Activated CD8-positive, alpha-beta memory T cell treated with anti-CD3 and anti-CD28 coated beads, Interleukin-2, amount 50 U/mL, for 4 hours (primary cell): ENCODE measurements around the gene SEMA4B.
"Not testable (repeated sequence)": the region's sequence is repeated elsewhere in the genome, so short reads cannot be mapped to it uniquely, and the experiment has no call there.

Experiments used
- DNase-seq: peaks from one replicate; pipeline ENCODE4 v3.0.0-alpha.2; 2020

SEMA4B gene, protein sequence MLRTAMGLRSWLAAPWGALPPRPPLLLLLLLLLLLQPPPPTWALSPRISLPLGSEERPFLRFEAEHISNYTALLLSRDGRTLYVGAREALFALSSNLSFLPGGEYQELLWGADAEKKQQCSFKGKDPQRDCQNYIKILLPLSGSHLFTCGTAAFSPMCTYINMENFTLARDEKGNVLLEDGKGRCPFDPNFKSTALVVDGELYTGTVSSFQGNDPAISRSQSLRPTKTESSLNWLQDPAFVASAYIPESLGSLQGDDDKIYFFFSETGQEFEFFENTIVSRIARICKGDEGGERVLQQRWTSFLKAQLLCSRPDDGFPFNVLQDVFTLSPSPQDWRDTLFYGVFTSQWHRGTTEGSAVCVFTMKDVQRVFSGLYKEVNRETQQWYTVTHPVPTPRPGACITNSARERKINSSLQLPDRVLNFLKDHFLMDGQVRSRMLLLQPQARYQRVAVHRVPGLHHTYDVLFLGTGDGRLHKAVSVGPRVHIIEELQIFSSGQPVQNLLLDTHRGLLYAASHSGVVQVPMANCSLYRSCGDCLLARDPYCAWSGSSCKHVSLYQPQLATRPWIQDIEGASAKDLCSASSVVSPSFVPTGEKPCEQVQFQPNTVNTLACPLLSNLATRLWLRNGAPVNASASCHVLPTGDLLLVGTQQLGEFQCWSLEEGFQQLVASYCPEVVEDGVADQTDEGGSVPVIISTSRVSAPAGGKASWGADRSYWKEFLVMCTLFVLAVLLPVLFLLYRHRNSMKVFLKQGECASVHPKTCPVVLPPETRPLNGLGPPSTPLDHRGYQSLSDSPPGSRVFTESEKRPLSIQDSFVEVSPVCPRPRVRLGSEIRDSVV

DNA sequence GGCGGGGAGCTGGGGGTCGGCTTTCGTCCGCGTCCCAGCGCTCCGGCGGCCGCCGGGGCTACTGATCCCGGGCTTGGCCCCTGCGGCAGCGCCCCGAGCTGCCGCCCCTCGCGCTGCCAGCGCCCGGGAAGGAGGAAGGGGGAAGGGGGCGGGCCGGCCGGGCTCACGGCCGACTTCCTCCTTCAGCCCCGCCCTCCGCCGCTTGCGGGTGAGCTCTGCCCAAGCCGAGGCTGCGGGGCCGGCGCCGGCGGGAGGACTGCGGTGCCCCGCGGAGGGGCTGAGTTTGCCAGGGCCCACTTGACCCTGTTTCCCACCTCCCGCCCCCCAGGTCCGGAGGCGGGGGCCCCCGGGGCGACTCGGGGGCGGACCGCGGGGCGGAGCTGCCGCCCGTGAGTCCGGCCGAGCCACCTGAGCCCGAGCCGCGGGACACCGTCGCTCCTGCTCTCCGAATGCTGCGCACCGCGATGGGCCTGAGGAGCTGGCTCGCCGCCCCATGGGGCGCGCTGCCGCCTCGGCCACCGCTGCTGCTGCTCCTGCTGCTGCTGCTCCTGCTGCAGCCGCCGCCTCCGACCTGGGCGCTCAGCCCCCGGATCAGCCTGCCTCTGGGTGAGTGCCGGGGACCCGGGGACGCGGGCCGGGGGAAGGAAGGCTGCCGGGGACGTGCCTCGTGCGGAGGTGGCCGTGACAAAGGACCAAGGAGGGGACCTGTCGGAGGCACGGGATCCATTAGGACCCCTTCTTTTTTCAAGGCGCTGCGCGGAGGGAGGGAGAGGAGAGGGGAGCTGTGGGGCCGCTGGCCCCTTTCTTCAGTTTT lies at the start of gene SEMA4B:
Gene SEMA4B, plus strand, starts transcription at position 201 of the 814 bp plus-strand sequence. Its CDS starts 249 bp downstream, at position 450.
- DNase-seq: peak; percentile 69

DNA sequence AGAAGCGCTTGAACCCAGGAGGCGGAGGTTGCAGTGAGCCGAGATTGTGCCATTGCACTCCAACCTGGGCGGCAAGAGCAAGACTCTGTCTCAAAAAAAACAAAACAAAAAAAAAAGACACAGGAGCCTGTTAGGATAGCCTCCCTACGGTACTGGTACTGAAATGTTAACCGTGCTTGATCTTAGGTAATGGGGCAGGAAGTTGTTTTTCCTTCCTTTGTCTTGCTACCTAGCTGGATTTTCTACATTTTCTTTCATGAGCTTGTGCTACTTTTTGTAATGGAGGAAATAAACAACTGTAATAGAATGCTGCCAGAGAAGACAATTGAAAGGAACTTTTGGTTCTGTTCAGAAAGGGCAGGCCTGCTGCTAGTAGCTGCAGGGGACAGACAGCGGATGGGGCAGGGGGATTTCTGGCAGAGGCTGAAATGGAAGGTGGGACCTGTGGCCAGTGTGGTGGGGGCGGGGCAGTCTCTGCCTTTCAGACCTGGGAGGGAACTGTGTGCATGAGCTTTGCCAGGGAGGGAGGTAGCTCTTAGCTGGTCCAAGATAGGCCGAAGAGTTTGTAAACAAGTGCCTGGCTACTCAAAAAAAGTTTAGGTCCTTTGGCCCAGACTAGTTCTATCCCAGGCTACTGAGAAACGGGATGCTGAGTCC lies 49.0 kb upstream of the SEMA4B start:
- no peak for DNase-seq

- DNase-seq: no peak
Measured at GRCh38 chr15:90153658-90154057, 47.5 kb upstream of the SEMA4B start.

- no peak for DNase-seq
Measured at GRCh38 chr15:90154246-90154645, 46.9 kb upstream of the SEMA4B start.

GRCh38 chr15:90154861-90155626 lies 46.1 kb upstream of the SEMA4B start:
- DNase-seq: no peak

- no peak for DNase-seq
Measured at GRCh38 chr15:90159213-90159612, 41.9 kb upstream of the SEMA4B start.

DNA sequence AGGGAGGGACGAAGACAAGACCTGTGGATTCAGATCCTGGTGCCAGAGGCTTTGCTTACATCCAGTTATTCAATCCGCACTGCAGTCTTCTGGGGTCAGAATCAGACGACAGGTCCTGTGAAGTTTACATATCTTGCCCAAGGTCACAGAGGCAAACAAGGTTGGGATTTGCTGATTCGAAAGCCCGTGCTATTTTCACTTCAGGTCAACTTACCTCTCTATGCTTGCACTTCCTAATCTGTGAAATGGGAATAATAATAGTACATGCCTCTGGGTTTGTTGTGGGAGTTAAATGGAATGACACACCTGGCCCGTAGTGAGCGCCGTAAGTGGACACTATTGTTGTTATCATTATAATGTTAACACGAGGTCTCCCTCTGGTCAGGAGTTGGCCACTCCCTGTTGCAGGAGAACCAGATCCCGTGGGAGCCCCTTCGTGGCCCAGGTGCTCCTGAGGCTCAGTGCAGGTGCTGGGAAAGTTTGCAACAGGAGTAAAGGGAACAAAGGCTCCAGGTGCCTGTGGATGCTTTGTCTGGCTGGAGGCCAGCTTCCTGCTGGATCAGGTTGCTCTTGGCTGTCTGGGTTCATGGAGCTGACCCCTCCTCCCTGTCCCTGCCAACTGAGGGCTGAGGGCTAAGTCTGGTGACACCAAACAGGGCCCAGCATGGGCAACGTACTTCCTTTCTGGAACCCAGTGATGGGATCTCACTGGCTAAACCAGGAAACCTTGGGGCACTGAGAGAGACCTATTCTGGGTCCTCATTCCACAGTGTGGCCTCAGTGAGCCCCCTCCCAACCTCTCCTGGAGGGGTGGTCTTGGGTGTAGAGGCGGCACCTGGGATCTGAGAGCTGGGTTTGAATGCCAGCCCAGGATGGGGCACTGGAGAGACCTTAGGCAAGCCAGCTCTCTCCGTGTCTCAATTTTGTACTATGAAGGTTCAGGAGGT lies 40.1 kb upstream of the SEMA4B start:
- DNase-seq: no peak

GRCh38 chr15:90161950-90162361 lies 39.2 kb upstream of the SEMA4B start:
- DNase-seq: no peak

GRCh38 chr15:90162956-90163355 lies 38.2 kb upstream of the SEMA4B start:
- no peak for DNase-seq

GRCh38 chr15:90164239-90164638 lies 36.9 kb upstream of the SEMA4B start:
- not testable (repeated sequence) for DNase-seq

- no peak for DNase-seq
Measured at GRCh38 chr15:90165157-90165556, 36.0 kb upstream of the SEMA4B start.

GRCh38 chr15:90165659-90166489 lies 35.3 kb upstream of the SEMA4B start:
- DNase-seq: no peak

GRCh38 chr15:90167121-90167520 lies 34.0 kb upstream of the SEMA4B start:
- DNase-seq: no peak

- DNase-seq: no peak
Measured at GRCh38 chr15:90171623-90172022, 29.5 kb upstream of the SEMA4B start.

GRCh38 chr15:90173372-90173771 lies 27.8 kb upstream of the SEMA4B start:
- DNase-seq: no peak

DNA sequence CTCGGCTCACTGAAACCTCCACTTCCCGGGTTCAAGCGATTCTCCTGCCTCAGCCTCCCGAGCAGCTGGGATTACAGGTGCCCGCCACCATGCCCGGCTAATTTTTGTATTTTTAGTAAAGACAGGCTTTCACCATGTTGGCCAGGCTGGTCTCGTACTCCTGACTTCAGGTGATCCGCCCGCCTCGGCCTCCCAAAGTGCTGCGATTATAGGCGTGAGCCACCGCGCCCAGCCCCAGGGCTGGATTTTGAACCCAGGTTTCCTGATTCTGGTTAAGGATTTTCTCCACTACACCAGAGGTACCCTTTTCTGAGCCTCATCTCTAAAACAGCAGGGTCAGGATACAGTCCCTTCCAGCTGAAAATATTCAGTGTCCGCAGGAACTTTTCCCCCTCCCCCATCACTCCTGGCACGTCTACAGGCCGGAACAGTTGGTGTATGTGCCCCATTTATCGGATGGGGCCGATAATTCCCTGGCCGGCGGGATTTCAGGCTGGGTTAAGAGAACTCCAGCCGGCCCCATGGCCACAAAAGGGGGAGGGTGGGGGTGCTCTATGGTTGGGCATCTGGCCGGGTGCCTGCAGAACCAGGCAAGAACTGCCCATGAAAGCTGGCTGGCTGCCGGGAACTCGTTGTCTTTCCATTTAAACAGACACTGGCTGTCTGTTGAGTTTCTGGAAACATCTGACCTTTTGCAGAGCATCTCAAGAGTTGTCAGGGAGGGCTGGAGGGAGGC lies 26.8 kb upstream of the SEMA4B start:
- DNase-seq: no peak

DNA sequence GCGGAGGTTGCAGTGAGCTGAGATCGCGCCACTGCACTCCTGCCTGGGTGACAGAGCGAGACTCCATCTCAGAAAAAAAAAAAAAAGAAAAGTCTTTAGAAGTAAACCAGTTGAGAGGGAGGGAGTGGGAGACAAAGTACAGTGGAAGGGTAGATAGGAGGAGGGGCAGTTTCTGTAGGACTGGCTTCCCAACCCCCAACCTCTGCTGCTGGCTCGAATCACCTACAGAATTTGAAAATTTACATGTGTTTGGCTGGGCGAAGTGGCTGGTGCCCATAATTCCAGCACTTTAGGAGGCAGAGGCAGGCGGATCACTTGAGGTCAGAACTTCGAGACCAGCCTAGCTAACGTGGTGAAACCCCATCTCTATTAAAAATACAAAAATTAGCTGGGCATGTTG lies 24.1 kb upstream of the SEMA4B start:
- no peak for DNase-seq

- DNase-seq: no peak
Measured at GRCh38 chr15:90178468-90179435, 22.4 kb upstream of the SEMA4B start.
